ENCODE data around the gene VPS18.

Gene VPS18

DNA sequence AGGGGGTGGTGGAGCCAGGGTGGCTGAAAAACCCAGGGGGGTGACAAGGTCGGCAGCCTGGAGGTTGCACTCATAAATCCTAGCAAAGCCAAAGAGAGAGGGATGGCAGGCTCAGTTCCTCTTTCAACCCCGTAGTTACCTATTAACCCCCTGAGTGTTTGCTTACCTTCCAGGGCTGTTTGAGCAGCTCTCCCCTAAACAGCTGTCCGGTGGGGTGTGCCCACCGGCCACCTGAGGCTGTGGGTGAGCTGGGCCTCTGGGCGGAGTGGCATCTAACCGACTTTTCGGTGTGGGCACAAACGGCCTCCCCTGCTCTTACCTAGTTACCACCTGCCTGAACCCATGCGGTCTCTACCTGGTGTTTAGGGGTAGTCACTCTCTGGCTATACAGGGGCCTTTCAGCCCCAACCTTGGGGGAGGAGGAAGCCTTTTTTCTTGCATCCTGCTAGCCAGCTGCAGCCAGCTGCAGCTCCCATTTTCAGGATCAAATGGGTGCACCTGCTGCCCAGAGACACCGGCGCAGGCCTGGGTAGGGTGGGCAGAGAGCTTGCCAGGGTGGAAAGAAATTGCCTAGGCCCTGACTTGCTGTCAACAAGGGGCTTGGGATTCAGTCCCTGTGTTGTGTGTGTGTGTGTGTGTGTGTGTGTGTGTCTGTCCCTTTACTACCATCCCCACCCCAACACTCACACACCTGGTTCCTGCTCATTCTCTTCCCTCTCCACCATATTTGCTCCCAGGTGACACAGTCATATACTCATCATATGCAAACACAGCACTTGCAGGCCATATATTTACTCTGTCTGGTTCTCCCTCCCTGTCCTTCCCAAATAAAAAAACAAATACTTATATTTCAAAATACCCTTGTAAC lies 38.6 kb downstream of the VPS18 start:
- in situ Hi-C loops (cut with MboI; ENCODE audit: low sequenced_read_pairs), result no loop called here

GRCh38 chr15:40933517-40933902 lies 39.3 kb downstream of the VPS18 start:
- in situ Hi-C loops (cut with MboI; ENCODE audit: low sequenced_read_pairs), result no loop called here

DNA sequence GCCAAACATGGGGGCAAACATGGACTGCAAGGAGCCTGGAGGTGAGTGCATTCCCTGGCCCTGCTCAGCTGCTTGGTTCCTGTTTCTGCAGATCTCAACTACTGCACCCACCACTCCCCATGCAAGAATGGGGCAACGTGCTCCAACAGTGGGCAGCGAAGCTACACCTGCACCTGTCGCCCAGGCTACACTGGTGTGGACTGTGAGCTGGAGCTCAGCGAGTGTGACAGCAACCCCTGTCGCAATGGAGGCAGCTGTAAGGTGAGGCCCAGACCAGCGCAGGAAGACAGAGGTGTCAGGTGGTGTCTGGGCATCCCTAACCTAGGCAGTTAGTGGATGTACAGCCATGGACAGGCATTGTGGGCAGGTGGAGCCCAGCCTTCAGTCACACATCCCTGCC lies 40.2 kb downstream of the VPS18 start:
- in situ Hi-C loops (cut with MboI; ENCODE audit: low sequenced_read_pairs), result no loop called here

- in situ Hi-C loops (cut with MboI; ENCODE audit: low sequenced_read_pairs), result no loop called here
Observed at GRCh38 chr15:40936234-40936708, 42.0 kb downstream of the VPS18 start.

DNA sequence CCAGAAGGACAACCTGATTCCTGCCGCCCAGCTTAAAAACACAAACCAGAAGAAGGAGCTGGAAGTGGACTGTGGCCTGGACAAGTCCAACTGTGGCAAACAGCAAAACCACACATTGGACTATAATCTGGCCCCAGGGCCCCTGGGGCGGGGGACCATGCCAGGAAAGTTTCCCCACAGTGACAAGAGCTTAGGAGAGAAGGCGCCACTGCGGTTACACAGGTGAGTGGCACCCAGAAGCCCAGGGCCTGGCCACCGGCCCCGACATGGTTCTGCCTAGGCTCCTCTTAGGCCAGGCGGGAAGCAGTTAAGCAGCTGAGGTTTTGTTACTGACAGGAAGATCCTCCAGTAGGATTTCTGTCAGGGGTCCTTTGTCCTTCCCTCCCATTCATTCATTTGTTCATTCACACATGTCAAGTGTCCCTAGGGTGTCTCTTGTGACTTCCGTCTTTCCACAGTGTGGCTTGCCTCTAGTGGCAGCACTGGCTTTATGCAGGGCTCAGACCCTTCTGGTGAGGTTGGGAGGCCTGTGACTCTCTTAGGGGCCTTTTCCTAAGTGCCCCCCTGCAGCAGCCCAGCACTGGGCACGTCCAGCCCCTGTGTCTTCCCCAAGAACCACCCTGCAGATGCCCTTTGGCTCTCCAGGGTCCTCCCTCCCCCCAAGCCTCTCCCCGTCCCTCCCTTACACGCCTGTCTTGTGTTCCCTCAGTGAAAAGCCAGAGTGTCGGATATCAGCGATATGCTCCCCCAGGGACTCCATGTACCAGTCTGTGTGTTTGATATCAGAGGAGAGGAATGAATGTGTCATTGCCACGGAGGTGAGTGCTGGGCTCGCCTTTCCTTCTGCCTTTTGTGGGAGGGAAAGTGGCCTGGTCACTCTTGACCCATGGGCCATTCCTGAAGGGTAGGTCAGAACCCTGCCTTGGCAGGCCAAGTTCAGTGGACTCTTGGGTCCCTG lies 42.7 kb downstream of the VPS18 start:
- in situ Hi-C loops (cut with MboI; ENCODE audit: low sequenced_read_pairs), result no loop called here

DNA sequence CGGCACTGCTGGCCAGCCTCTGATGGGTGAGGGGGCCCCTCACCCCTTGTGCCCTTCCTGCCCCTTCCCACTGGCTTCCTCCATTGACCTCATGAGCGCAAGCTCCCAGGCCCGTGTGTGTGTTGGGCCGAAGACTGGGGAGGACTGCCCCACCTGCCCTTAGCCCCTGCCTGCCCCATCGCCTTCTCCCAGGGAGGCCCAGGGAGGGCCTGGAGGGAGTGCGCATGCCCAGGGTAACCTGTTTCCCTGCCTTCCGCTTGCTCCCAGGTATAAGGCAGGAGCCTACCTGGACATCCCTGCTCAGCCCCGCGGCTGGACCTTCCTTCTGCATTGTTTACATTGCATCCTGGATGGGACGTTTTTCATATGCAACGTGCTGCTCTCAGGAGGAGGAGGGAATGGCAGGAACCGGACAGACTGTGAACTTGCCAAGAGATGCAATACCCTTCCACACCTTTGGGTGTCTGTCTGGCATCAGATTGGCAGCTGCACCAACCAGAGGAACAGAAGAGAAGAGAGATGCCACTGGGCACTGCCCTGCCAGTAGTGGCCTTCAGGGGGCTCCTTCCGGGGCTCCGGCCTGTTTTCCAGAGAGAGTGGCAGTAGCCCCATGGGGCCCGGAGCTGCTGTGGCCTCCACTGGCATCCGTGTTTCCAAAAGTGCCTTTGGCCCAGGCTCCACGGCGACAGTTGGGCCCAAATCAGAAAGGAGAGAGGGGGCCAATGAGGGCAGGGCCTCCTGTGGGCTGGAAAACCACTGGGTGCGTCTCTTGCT lies 43.7 kb downstream of the VPS18 start:
- in situ Hi-C loops (cut with MboI; ENCODE audit: low sequenced_read_pairs), result no loop called here

GRCh38 chr15:40938536-40938870 lies 44.3 kb downstream of the VPS18 start:
- in situ Hi-C loops (cut with MboI; ENCODE audit: low sequenced_read_pairs), result no loop called here

- in situ Hi-C loops (cut with MboI; ENCODE audit: low sequenced_read_pairs), result no loop called here
Observed at GRCh38 chr15:40940296-40940801, 46.1 kb downstream of the VPS18 start.

DNA sequence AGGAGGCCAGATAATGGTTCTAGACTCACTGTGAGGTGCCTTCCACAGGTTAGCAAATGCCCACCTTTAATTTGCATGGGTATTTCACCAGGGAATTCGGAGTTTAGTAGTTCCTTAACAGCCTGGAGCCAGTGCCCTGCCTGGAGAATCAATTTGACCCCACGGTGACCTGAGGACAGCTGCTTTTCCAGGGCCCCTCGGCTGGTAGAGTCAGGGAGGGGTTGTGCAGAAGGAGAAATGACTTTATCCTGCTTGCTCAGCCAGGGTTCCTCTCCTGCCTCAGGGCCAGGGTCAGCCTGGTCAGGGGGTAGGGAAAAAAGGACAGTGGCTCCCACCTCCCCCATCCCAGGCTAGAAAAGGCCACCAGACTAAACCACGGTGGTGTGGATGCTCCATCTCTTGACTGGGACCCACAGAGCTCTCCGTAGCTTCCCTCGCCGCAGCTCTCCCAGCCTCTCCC lies 46.8 kb downstream of the VPS18 start:
- in situ Hi-C loops (cut with MboI; ENCODE audit: low sequenced_read_pairs), result no loop called here

DNA sequence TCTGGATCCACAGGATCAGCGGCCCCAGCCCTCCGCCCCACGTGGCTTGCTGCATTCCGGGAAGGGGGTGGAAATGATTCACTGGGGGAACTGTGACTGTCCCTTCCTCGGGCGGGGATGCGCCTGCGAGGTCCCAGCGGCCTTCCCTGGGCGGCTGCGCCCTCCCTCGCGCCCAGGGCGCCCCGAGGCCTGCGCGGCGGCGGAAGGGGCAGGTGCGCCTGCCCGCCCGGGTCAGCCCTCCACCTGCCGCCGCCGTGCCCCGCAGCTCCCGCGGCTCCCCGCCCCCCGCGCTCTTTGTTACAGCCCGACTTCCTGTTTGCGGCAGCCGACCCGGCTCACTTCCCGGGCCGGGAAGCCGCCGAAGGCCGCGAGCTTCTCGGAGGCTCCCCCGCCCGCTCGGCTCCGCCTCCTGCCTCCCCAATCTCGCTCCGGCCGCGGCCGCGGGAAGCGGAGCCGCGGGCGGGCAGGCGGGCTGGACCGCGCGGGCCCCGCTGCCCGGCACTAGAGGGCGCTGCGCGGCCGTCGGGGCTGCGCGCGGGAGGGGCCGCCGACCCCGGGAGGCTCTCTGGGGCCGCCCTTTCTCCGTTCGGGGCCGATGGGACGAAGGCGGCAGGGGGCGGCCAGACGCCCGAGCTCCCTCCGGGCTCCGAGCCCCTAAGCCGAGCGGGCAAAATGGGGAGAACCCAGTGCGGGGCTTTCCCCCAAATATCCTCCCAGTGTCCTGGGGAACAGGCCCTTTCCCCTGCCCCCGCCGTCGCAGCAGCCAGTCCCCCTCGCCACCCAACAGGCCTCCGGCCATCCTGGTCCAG lies 47.5 kb downstream of the VPS18 start:
- in situ Hi-C loops (cut with MboI; ENCODE audit: low sequenced_read_pairs), result no loop called here

DNA sequence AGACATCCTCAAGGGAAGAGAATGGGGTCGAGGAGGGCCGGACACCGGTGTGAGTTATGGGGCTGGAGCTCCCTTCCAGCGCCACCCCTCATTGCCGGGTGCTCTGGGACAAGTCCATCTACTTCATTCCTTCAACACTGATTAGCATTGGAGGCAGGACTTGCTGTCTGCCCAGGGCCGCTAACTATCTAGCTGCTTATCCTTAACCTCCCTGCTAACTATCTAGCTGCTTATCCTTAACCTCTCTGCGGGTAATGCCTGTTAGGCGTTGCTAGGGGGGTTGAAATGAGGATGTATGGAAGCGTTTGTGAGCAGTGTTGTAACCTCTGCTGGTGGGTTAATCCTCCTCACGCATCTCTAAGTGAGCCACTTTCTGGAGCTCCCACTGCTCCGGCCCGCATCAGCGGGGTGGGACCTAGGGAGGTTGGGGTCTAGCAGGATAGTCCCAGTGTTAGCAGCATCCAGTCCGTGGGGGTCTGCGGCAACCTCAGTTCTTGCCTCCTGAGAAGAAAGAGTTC lies 48.1 kb downstream of the VPS18 start:
- in situ Hi-C loops (cut with MboI; ENCODE audit: low sequenced_read_pairs), result no loop called here

DNA sequence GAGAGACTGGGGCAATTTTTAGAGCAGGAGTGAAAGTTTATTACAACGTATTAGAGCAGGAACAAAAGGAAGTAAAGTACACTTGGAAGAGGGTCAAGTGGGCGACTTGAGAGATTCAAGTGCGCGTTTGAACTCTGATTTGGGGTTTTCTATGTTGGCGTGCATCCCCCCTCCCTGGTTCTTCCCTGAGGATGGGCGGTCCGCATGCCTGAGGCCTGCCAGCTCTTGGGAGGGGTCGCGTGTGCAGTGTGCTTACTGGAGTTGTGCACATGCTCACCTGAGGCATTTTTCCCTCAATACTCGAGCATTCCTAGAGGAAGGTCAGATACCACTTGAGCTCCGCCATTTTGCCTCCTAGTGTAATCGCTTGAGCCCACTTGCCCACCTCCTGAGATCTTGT lies 48.6 kb downstream of the VPS18 start:
- in situ Hi-C loops (cut with MboI; ENCODE audit: low sequenced_read_pairs), result no loop called here

GRCh38 chr15:40943764-40944365 lies 49.6 kb downstream of the VPS18 start:
- in situ Hi-C loops (cut with MboI; ENCODE audit: low sequenced_read_pairs), result no loop called here

GRCh38 chr15:40944510-40945296 lies 50.5 kb downstream of the VPS18 start:
- in situ Hi-C loops (cut with MboI; ENCODE audit: low sequenced_read_pairs), result no loop called here

DNA sequence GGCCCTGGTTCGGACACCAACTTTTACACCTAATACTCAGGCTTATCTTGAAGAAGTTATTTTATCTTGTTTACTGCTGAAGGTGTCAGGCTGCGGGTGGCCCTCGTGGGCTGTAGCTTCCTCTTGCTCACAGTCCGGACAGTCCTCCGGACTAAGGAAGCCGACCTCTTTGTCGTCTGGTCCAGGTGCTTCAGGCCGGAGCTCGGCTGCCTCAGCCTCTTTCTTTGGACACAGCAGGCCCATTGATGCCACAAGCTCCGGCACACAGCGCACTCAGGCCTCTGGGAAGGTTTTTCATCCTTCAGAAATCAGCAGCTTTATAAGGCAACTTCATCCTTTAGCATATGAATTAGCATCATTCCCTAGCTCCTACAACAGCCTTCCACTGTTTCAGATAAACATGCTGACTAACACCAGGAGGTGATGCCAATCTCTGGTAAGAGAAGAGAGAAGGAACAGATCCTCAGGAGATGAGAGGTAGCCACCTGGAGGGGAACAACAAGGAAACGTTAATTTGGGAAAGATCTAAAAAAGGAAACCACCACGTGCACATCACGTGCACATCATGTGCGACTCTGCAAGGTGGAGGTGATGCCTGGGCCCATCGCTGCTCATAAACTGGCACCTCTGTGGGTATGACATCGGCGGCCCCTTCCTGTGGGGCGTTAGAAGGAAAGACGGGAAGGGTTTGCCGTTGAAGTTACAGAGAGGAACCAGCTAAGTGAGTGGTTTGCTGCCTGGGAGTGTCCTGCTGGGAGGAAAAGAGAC lies 54.6 kb downstream of the VPS18 start:
- in situ Hi-C loops (cut with MboI; ENCODE audit: low sequenced_read_pairs), result no loop called here

DNA sequence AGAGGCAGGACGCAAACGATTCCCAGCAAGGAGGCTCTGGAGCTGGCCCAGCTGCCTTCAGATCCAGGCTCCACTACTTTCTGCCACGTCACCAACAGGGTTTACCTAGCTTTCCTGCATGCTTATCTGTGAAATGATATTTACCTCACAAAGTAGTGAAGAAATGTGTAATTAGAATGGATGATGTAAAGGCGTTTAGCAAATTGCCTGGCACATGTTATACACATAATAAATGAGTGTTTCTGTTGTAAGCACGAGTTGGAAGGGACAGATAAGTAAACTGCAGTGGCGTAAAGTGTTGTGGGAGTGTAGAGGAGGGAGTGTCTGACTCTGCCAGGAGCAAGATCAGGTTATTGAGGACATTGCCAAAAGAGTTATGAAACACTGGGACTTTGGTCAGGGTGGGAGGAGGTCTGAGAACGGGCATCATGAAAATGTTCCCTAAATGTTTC lies 55.5 kb downstream of the VPS18 start:
- in situ Hi-C loops (cut with MboI; ENCODE audit: low sequenced_read_pairs), result no loop called here

DNA sequence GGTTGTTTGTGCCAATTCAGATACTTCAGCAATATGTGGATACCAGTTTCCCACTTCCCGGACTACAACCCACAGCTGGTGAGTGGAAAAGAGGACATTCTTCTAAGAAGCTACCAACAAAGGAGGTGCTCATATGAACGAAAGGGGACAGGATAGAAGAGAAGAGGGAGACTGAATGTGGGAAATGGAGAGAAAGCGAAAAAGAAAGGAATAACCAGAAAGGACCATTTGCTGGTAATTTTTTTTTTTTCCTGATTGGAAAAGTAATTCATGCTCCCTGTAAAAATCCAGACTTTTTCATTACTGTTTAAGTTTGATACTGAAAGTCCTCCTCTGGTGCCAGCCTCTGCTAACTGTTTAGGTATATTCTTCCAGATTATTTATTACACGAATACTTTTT lies 57.5 kb downstream of the VPS18 start:
- in situ Hi-C loops (cut with MboI; ENCODE audit: low sequenced_read_pairs), result no loop called here
